Vagina (tissue), 2 donors: ENCODE results near the gene TFG. TPM values are rescaled to one million over a fixed set of nuclear protein-coding genes. Genes with fewer than 3 reads are reported as not detected.

Experiments
- DNase-seq, 2 donors: peaks; one replicate each; pipeline ENCODE4 v3.0.0-alpha.2; 2017; ENCODE audit errors: extremely low spot score in 2 of 2
- H3K27ac ChIP-seq: fragments of 200-600 bp; sonication (generic); one replicate; pipeline ENCODE4 v1.5.1; 2019
- H3K27me3 ChIP-seq: fragments of 200-600 bp; sonication (generic); one replicate; pipeline ENCODE4 v1.5.1; 2019
- H3K36me3 ChIP-seq, 2 donors: fragments of 200-600 bp; sonication (generic); one replicate each; pipeline ENCODE4 v1.5.1; 2017 to 2019
- H3K4me1 ChIP-seq: fragments of 200-600 bp; sonication (generic); one replicate; pipeline ENCODE4 v1.5.1; 2019
- H3K4me3 ChIP-seq, 2 donors: fragments of 200-600 bp; sonication (generic); 1 replicate in 1 of 2; 2 replicates in 1 of 2; pipeline ENCODE4 v1.5.1; 2016 to 2019
- H3K9me3 ChIP-seq: fragments of 200-600 bp; sonication (generic); one replicate; pipeline ENCODE4 v1.5.1; 2019
- CTCF ChIP-seq, 3 experiments: fragments of 450-650 bp in 2 of 3; fragments of 200-600 bp in 1 of 3; sonication (generic) in 1 of 3; IDR thresholded peaks; one replicate each; pipeline ENCODE4 v1.5.1; 2017 to 2019; ENCODE audit warnings: antibody characterized with exemption in 3 of 3, mild to moderate bottlenecking in 2 of 3, moderate library complexity in 2 of 3
- POLR2A ChIP-seq, 2 donors: fragments of 450-650 bp; IDR thresholded peaks; one replicate each; pipeline ENCODE4 v1.6.1; 2017; ENCODE audit warnings: antibody characterized with exemption in 2 of 2, mild to moderate bottlenecking in 2 of 2, moderate library complexity in 2 of 2
- POLR2AphosphoS5 ChIP-seq, 2 donors: sonication (generic); formaldehyde crosslinking; IDR thresholded peaks; one replicate each; pipeline ENCODE4 v1.9.0; 2017; ENCODE audit warnings: antibody characterized with exemption in 2 of 2, mild to moderate bottlenecking in 2 of 2, low read depth in 1 of 2; ENCODE audit not compliant: insufficient read depth in 1 of 2
- intact Hi-C: fragments of 100-400 bp; cut with DNase I; formaldehyde crosslinking; loops from one replicate; pipeline ENCODE4 v1.15.1; 2023
- total RNA-seq: library from RNA; depleted of rRNA; stranded (reverse); fragments of >200 nt; gene quantifications from one replicate; pipeline ENCODE4 v1.2.3, GENCODE V29; 2016

TFG gene
- total RNA-seq, 1 donor from 2014 or later = 64.3 TPM

DNA sequence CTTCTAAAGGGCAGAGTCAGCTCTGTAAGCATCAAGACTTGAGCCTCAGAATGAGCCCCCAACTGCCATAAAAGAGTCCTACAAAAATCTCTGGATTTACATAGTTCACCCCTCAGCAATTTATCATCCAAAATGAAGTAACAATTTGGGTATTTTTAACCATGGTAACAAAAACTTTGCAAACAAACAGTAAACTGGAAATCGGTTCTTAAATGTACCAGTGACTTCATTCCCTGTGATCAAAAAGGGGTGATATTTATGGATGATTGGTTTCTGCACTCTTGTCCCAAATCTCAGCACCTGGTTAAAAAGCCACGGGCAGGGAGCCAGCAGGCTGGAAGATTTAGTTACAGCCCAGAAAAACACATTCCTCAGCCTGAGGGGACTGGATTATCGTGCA lies 73.6 kb downstream of the TFG start:
- H3K36me3 ChIP-seq = peaks cover 0 to 10% of the 10 kb centered on the region in 2 donors
- peaks cover 10% of the 10 kb centered on the region for H3K4me1 ChIP-seq
- no peaks in the 10 kb centered on the region for H3K27me3 ChIP-seq
- no peak overlapping the region for H3K27ac ChIP-seq
- intact Hi-C loops = no loop called here
- H3K4me3 ChIP-seq = no peak overlapping the region
- no peak for TF ChIP-seq CTCF (IDR thresholded peaks at IDR 0.05)
- TF ChIP-seq POLR2A (IDR thresholded peaks at IDR 0.05) = no peak
- no peak for TF ChIP-seq POLR2AphosphoS5 (IDR thresholded peaks at IDR 0.05; ENCODE audit: insufficient read depth in 1 of 2, low read depth in 1 of 2)
- DNase-seq = no peak
- H3K9me3 ChIP-seq = no peaks in the 10 kb centered on the region

DNA sequence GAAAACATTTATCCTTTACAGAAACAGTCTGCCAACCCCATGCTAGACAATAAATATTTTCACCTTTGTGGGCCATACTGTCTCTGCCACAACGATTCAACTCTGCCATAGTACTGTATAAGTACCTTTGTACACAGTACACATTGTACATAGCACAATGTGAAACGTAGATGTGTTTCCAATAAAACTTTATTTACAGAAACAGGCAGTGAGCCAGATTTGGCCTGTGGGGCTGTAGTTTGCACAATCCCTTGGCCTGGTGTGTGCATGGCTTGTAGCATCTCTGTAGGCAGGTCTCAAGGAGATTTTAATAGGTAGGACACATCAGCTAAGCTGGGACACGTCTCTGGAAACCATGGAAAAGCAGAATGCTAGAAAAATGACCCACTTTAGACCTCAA lies 74.3 kb downstream of the TFG start:
- Histone ChIP-seq H3K4me1 (peaks cover 10% of the 10 kb centered on the region), H3K36me3 (peaks cover 0 to 10% of the 10 kb centered on the region in 2 donors), H3K4me3 (no peak overlapping the region), H3K27ac (no peak overlapping the region), H3K9me3 (no peaks in the 10 kb centered on the region), H3K27me3 (no peaks in the 10 kb centered on the region)
- intact Hi-C loops = no loop called here
- no peak for DNase-seq
- TF ChIP-seq CTCF (IDR thresholded peaks at IDR 0.05) (no peak), POLR2A (IDR thresholded peaks at IDR 0.05) (no peak), POLR2AphosphoS5 (IDR thresholded peaks at IDR 0.05; ENCODE audit: insufficient read depth in 1 of 2, low read depth in 1 of 2) (no peak)

GRCh38 chr3:100789579-100789978 lies 80.3 kb downstream of the TFG start:
- Histone ChIP-seq H3K36me3 (peaks cover 0 to 10% of the 10 kb centered on the region in 2 donors), H3K4me1 (no peaks in the 10 kb centered on the region), H3K9me3 (no peaks in the 10 kb centered on the region), H3K27ac (no peak overlapping the region), H3K4me3 (no peak overlapping the region), H3K27me3 (no peaks in the 10 kb centered on the region)
- intact Hi-C loops = no loop called here
- DNase-seq = no peak
- TF ChIP-seq CTCF (IDR thresholded peaks at IDR 0.05) (no peak), POLR2AphosphoS5 (IDR thresholded peaks at IDR 0.05; ENCODE audit: insufficient read depth in 1 of 2, low read depth in 1 of 2) (no peak), POLR2A (IDR thresholded peaks at IDR 0.05) (no peak)

- no peak overlapping the region for H3K27ac ChIP-seq
- no peaks in the 10 kb centered on the region for H3K9me3 ChIP-seq
- no peak for DNase-seq
- H3K4me1 ChIP-seq = no peaks in the 10 kb centered on the region
- TF ChIP-seq POLR2A (IDR thresholded peaks at IDR 0.05) = no peak
- TF ChIP-seq POLR2AphosphoS5 (IDR thresholded peaks at IDR 0.05; ENCODE audit: insufficient read depth in 1 of 2, low read depth in 1 of 2) = no peak
- no peak for TF ChIP-seq CTCF (IDR thresholded peaks at IDR 0.05)
- intact Hi-C loops = no loop called here
- no peaks in the 10 kb centered on the region for H3K27me3 ChIP-seq
- no peaks in the 10 kb centered on the region for H3K36me3 ChIP-seq
- H3K4me3 ChIP-seq = no peak overlapping the region
Observed at GRCh38 chr3:100796556-100796955, 87.3 kb downstream of the TFG start.

- Histone ChIP-seq H3K27ac (no peak overlapping the region), H3K9me3 (no peaks in the 10 kb centered on the region), H3K36me3 (no peaks in the 10 kb centered on the region), H3K27me3 (no peaks in the 10 kb centered on the region), H3K4me1 (no peaks in the 10 kb centered on the region), H3K4me3 (no peak overlapping the region)
- no peak for TF ChIP-seq POLR2AphosphoS5 (IDR thresholded peaks at IDR 0.05; ENCODE audit: insufficient read depth in 1 of 2, low read depth in 1 of 2)
- no peak for TF ChIP-seq POLR2A (IDR thresholded peaks at IDR 0.05)
- TF ChIP-seq CTCF (IDR thresholded peaks at IDR 0.05) = no peak
- intact Hi-C loops = no loop called here
- DNase-seq = no peak
Observed at GRCh38 chr3:100798012-100798411, 88.7 kb downstream of the TFG start.

Other genes with a start within 250 kb of the TFG start
- gene TMEM45A, start 216.9 kb upstream of the TFG start, total RNA-seq = 46.4 TPM
- gene ADGRG7, start 99.9 kb upstream of the TFG start, total RNA-seq = not detected